Measurements from ENCODE around the gene SGPP1. TPM values are rescaled to one million over a fixed set of nuclear protein-coding genes. Genes with fewer than 3 reads are reported as not detected.
"Not testable (repeated sequence)": the region's sequence is repeated elsewhere in the genome, so short reads cannot be mapped to it uniquely, and the experiment has no call there.

The SGPP1 gene
- total RNA-seq, 2 experiments from 2014 or later = 21.0 to 35.4 TPM

- DNase-seq (ENCODE audit: low spot score) = peak; percentile 99
- Histone ChIP-seq H4K20me1 (ENCODE audit: insufficient read depth, low read length) (no peaks in the 10 kb centered on the region), H3K4me3 (ENCODE audit: low read depth, low read length, poor library complexity, severe bottlenecking) (peak within 1 kb of the TSS; percentile 76), H3K27ac (ENCODE audit: low read depth, low read length, poor library complexity, severe bottlenecking) (peak within 1 kb of the TSS; percentile 89), H2AFZ (ENCODE audit: low read length) (peak within 1 kb of the TSS; percentile 83), H3K79me2 (ENCODE audit: insufficient read depth, low read depth, low read length) (peaks cover 56% of the 10 kb centered on the region), H3K4me1 (ENCODE audit: insufficient read depth, low read length, poor library complexity, severe bottlenecking) (peaks cover 30% of the 10 kb centered on the region), H3K4me2 (ENCODE audit: low read length) (peak within 1 kb of the TSS; percentile 86), H3K9me2 (ENCODE audit: insufficient read depth, low read length) (no peaks in the 10 kb centered on the region), H3K36me3 (ENCODE audit: insufficient read depth, low read length) (peaks cover 33% of the 10 kb centered on the region), H3K9me3 (ENCODE audit: low read length) (peaks cover 7% of the 10 kb centered on the region; the same call in 1 of the 2 replicates)
- POLR2A ChIA-PET = interaction anchor here (0.5 to 2.8 kb wide), 34 partner anchors 9 to 1922 kb away, joined by 3 to 17 read pairs (median 4); partner anchors contain the start of gene PPP2R5E
- TF ChIP-seq CTCF (conservative IDR thresholded peaks at IDR 0.05; ENCODE audit: low read length) (peak; percentile 78), EZH2phosphoT487 (IDR thresholded peaks at IDR 0.05; ENCODE audit: borderline replicate concordance, low read depth, low read length) (no peak)
- CTCF ChIA-PET (ENCODE audit: unreplicated experiment) = interaction anchor here (1.0 to 1.5 kb wide), 3 partner anchors 13 to 781 kb away, joined by 3 to 4 read pairs (median 4); no protein-coding TSS in a partner anchor
- BruUV-seq (replicated peaks) = no TSS peak
- intact Hi-C loops (cut with micrococcal nuclease; ENCODE audit: unreplicated experiment) = loop anchor here (1.0 to 2.0 kb wide), 3 partner anchors 84 to 107 kb away; partner anchors contain the start of gene PPP2R5E
These were observed 86.2 kb downstream of the SGPP1 start, which contains the start of gene WDR89 for GRCh38 chr14:63641473-63642228. Gene WDR89, minus strand, starts transcription at chr14:63641871. Its CDS starts 41,929 bp downstream, at chr14:63599942.

- Histone ChIP-seq H3K27ac (ENCODE audit: low read depth, low read length, poor library complexity, severe bottlenecking) (no peak overlapping the region), H3K4me2 (ENCODE audit: low read length) (peak overlapping the region; percentile 77), H2AFZ (ENCODE audit: low read length) (no peak overlapping the region), H3K4me3 (ENCODE audit: low read depth, low read length, poor library complexity, severe bottlenecking) (peak overlapping the region; percentile 9), H4K20me1 (ENCODE audit: insufficient read depth, low read length) (no peaks in the 10 kb centered on the region), H3K36me3 (ENCODE audit: insufficient read depth, low read length) (peaks cover 48% of the 10 kb centered on the region), H3K9me3 (ENCODE audit: low read length) (peaks cover 18% of the 10 kb centered on the region), H3K79me2 (ENCODE audit: insufficient read depth, low read depth, low read length) (peaks cover 87% of the 10 kb centered on the region), H3K4me1 (ENCODE audit: insufficient read depth, low read length, poor library complexity, severe bottlenecking) (peaks cover 30% of the 10 kb centered on the region), H3K9me2 (ENCODE audit: insufficient read depth, low read length) (no peaks in the 10 kb centered on the region)
- TF ChIP-seq CTCF (conservative IDR thresholded peaks at IDR 0.05; ENCODE audit: low read length) (no peak), EZH2phosphoT487 (IDR thresholded peaks at IDR 0.05; ENCODE audit: borderline replicate concordance, low read depth, low read length) (no peak)
- no peak for DNase-seq (ENCODE audit: low spot score)
- ChIA-PET CTCF (ENCODE audit: unreplicated experiment) (no interaction called here), POLR2A (interaction anchor here (0.5 to 0.6 kb wide), 3 partner anchors 32 to 464 kb away, joined by 3 to 10 read pairs (median 5); no protein-coding TSS in a partner anchor)
- no TSS peak for BruUV-seq (replicated peaks)
- intact Hi-C loops (cut with micrococcal nuclease; ENCODE audit: unreplicated experiment) = no loop called here
These were observed 89.4 kb downstream of the SGPP1 start for GRCh38 chr14:63638493-63638892.

GRCh38 chr14:63636094-63636635 is 91.7 kb downstream of the SGPP1 start:
- H3K79me2 ChIP-seq (ENCODE audit: insufficient read depth, low read depth, low read length) = peaks cover 99% of the 10 kb centered on the region
- intact Hi-C loops (cut with micrococcal nuclease; ENCODE audit: unreplicated experiment); H2AFZ ChIP-seq (ENCODE audit: low read length); BruUV-seq (replicated peaks); CTCF ChIA-PET (ENCODE audit: unreplicated experiment); H3K9me2 ChIP-seq (ENCODE audit: insufficient read depth, low read length); H3K4me2 ChIP-seq (ENCODE audit: low read length); H4K20me1 ChIP-seq (ENCODE audit: insufficient read depth, low read length); POLR2A ChIA-PET; H3K27ac ChIP-seq (ENCODE audit: low read depth, low read length, poor library complexity, severe bottlenecking); DNase-seq (ENCODE audit: low spot score); H3K4me3 ChIP-seq (ENCODE audit: low read depth, low read length, poor library complexity, severe bottlenecking): not testable (repeated sequence)
- H3K4me1 ChIP-seq (ENCODE audit: insufficient read depth, low read length, poor library complexity, severe bottlenecking) = peaks cover 22% of the 10 kb centered on the region
- peaks cover 18% of the 10 kb centered on the region for H3K9me3 ChIP-seq (ENCODE audit: low read length)
- peaks cover 57% of the 10 kb centered on the region for H3K36me3 ChIP-seq (ENCODE audit: insufficient read depth, low read length)

Small RNA genes lying within 50 kb of the gene (small RNA-seq; reads per million reads assigned to genes)
- gene AL161670.1 = not detected
- not detected for gene RF00012
- not detected for gene RNU7-116P

Other genes with a start within 250 kb of the SGPP1 start
- gene PPP2R5E, start 184.7 kb downstream of the SGPP1 start, total RNA-seq (2014; rRNA removed; shearing (Covaris generic)) = 10.1 and 12.5 TPM in 2 replicates
- gene PPP2R5E, start 184.7 kb downstream of the SGPP1 start, total RNA-seq (2022) = 47.8 and 48.8 TPM in 2 replicates
- 14.7 and 15.5 TPM in 2 replicates for gene WDR89, start 86.2 kb downstream of the SGPP1 start, total RNA-seq (2014; rRNA removed; shearing (Covaris generic))
- gene WDR89, start 86.2 kb downstream of the SGPP1 start, total RNA-seq (2022) = 23.5 and 27.9 TPM in 2 replicates
- 131 and 150 TPM in 2 replicates for gene SYNE2, start 124.9 kb upstream of the SGPP1 start, total RNA-seq (2014; rRNA removed; shearing (Covaris generic))
- 212 and 232 TPM in 2 replicates for gene SYNE2, start 124.9 kb upstream of the SGPP1 start, total RNA-seq (2022)